HG03045 (cell line): Measurements from ENCODE around the gene SIDT2.
"Not testable (repeated sequence)": the region's sequence is repeated elsewhere in the genome, so short reads cannot be mapped to it uniquely, and the experiment has no call there.

ENCODE experiments used
- ATAC-seq: cut with Tn5 transposase; IDR thresholded peaks from one replicate; pipeline ENCODE4 v1.9.1; 2021; ENCODE audit warnings: mild to moderate bottlenecking, moderate library complexity; ENCODE audit not compliant: unreplicated experiment

Gene SIDT2

GRCh38 chr11:117202386-117203068, 24.0 kb downstream of the SIDT2 start:
- ATAC-seq, result no peak

GRCh38 chr11:117203069-117203407, 24.5 kb downstream of the SIDT2 start:
- no peak for ATAC-seq

- no peak for ATAC-seq
These were observed 25.9 kb downstream of the SIDT2 start for GRCh38 chr11:117204283-117205080.

GRCh38 chr11:117205211-117205818, 26.8 kb downstream of the SIDT2 start:
- ATAC-seq, result no peak

- ATAC-seq, result not testable (repeated sequence)
These were observed 27.6 kb downstream of the SIDT2 start for GRCh38 chr11:117206111-117206510.

GRCh38 chr11:117206859-117207258, 28.3 kb downstream of the SIDT2 start:
- not testable (repeated sequence) for ATAC-seq

- ATAC-seq, result not testable (repeated sequence)
These were observed 28.9 kb downstream of the SIDT2 start for GRCh38 chr11:117207481-117207880.

GRCh38 chr11:117208710-117209109, 30.2 kb downstream of the SIDT2 start:
- not testable (repeated sequence) for ATAC-seq

- ATAC-seq, result not testable (repeated sequence)
These were observed 31.0 kb downstream of the SIDT2 start for GRCh38 chr11:117209351-117210125.

- ATAC-seq, result no peak
These were observed 32.1 kb downstream of the SIDT2 start for GRCh38 chr11:117210620-117211019.

GRCh38 chr11:117212697-117213355, 34.3 kb downstream of the SIDT2 start:
- no peak for ATAC-seq

- no peak for ATAC-seq
These were observed 36.0 kb downstream of the SIDT2 start for GRCh38 chr11:117214404-117215110.

- ATAC-seq, result no peak
These were observed 38.9 kb downstream of the SIDT2 start for GRCh38 chr11:117217141-117218084.

GRCh38 chr11:117218133-117218915, 39.8 kb downstream of the SIDT2 start:
- no peak for ATAC-seq

- ATAC-seq, result no peak
These were observed 40.5 kb downstream of the SIDT2 start for GRCh38 chr11:117219001-117219400.

GRCh38 chr11:117219455-117219854, 40.9 kb downstream of the SIDT2 start:
- ATAC-seq, result no peak

GRCh38 chr11:117219995-117220394, 41.5 kb downstream of the SIDT2 start:
- no peak for ATAC-seq

GRCh38 chr11:117220568-117220967, 42.0 kb downstream of the SIDT2 start:
- ATAC-seq, result no peak
